NCI-H82 treated with DMSO at 0.1 percent for 48 hours (cell line): ENCODE results near the gene TBXAS1.

Experiments used
- DNase-seq: peaks from one replicate; lab custom pipeline; 2025; ENCODE audit not compliant: unreplicated experiment; lab: John Stamatoyannopoulos, UW

Gene TBXAS1

GRCh38 chr7:139942636-139943035, 113.6 kb downstream of the TBXAS1 start:
- DNase-seq: no peak

- DNase-seq: no peak
Observed at GRCh38 chr7:139943401-139943800, 114.3 kb downstream of the TBXAS1 start.

GRCh38 chr7:139944248-139944647, 115.2 kb downstream of the TBXAS1 start:
- DNase-seq: no peak

GRCh38 chr7:139946533-139946932, 117.5 kb downstream of the TBXAS1 start:
- DNase-seq: no peak

GRCh38 chr7:139947021-139947420, 118.0 kb downstream of the TBXAS1 start:
- DNase-seq: no peak

GRCh38 chr7:139948167-139948566, 119.1 kb downstream of the TBXAS1 start:
- no peak for DNase-seq

GRCh38 chr7:139948587-139949335, 119.7 kb downstream of the TBXAS1 start:
- DNase-seq: no peak

GRCh38 chr7:139949629-139950028, 120.6 kb downstream of the TBXAS1 start:
- no peak for DNase-seq

- no peak for DNase-seq
Observed at GRCh38 chr7:139950881-139951525, 121.9 kb downstream of the TBXAS1 start.

GRCh38 chr7:139953229-139953628, 124.2 kb downstream of the TBXAS1 start:
- DNase-seq: no peak

GRCh38 chr7:139955109-139955820, 126.2 kb downstream of the TBXAS1 start:
- DNase-seq: no peak

GRCh38 chr7:139958599-139959284, 129.7 kb downstream of the TBXAS1 start:
- DNase-seq: no peak

GRCh38 chr7:139959285-139959628, 130.2 kb downstream of the TBXAS1 start:
- no peak for DNase-seq

GRCh38 chr7:139959718-139960117, 130.7 kb downstream of the TBXAS1 start:
- no peak for DNase-seq

- DNase-seq: no peak
Observed at GRCh38 chr7:139960157-139960556, 131.1 kb downstream of the TBXAS1 start.

- DNase-seq: no peak
Observed at GRCh38 chr7:139965942-139966628, 137.0 kb downstream of the TBXAS1 start.

GRCh38 chr7:139966949-139967348, 137.9 kb downstream of the TBXAS1 start:
- no peak for DNase-seq

GRCh38 chr7:139968931-139969330, 139.9 kb downstream of the TBXAS1 start:
- DNase-seq: no peak

- DNase-seq: no peak
Observed at GRCh38 chr7:139972029-139972428, 143.0 kb downstream of the TBXAS1 start.

GRCh38 chr7:139973101-139974050, 144.3 kb downstream of the TBXAS1 start:
- no peak for DNase-seq
